Activated naive CD4-positive, alpha-beta T cell treated with Interleukin-2 at 50 U/mL for 16 hours (primary cell): ENCODE data around the gene POU2AF2.

Experiments
- DNase-seq: peaks from one replicate; pipeline ENCODE4 v3.0.0-alpha.2; 2020

The POU2AF2 gene

DNA sequence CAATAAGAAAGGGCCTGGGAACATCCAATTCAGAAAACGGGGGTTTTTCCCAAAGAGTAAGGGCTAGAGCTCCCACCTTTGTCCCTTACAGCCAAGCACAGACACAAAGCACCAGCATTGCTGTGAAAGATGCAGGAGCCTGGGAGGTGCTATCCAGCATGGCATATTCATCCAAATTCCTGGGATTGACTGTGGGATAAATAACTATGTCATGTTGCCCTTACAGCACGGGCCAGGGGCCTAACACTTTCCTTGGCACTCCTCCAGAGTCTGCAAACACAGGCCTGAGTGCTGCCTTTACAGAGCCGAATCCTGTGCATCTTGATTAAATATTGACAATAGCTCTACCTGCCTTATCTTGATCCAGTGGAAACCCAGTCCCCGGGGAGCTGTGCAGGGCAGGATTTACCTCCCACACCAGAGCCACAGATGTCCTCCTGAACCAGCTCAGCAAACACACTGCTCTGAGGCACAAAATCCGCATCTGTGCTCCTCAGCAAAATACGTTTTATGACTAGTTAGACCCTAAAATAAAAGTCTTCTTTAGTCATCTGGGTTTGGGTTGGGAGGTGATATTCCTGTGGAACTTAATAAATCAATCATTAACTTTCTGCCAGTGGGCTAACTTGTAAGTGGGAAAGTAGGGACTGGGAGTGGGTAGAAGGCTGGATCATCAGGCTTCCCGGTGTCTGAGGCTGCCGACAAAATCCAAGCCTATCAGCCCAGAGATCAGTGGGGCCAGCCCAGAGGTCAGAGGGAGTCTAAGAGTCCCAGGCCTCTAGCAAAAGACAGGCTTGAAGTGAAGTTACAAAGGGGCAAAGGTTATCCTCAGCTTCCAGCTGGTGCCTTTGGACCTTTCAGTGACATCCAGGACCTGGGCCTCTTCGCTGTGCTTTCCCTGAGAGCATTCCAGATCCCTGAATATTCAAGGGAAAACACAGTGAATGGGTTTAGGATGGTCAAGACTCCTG lies 89.3 kb downstream of the POU2AF2 start:
- DNase-seq, result no peak

DNA sequence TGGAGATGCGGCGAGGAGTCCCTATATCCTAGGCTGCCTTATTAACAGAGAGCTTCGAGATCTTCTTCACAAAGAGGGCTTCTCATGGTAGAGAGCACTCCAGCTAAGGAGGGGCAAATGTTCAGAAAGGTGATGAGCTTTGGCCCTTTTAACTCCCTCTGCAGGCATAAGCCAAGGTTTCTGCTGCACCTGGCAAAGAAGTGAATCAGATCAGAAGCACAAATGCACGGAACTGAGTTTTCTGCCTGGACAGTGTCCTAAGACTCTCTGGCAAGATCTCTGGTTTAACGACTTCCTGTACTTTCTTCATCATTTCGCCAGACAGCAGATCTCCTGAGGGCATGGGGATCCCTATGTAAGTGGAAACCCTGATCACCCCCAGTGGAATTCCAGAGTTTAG lies 90.0 kb downstream of the POU2AF2 start:
- no peak for DNase-seq
